H1 (cell line): ENCODE data around the gene RBM19.

Source experiments
- EP300 ChIP-seq, 2 experiments: IDR thresholded peaks; 1 replicate in 1 of 2; 2 replicates in 1 of 2; pipeline ENCODE4 v1.6.1; 2011 to 2012; ENCODE audit warnings: low read depth in 2 of 2, low read length in 2 of 2, mild to moderate bottlenecking in 2 of 2, borderline replicate concordance in 1 of 2, inconsistent platforms in 1 of 2, moderate library complexity in 1 of 2
- RFX5 ChIP-seq: IDR thresholded peaks from 2 replicates; pipeline ENCODE4 v1.6.1; 2011; ENCODE audit warnings: low read depth, low read length, improper control_type of control experiment, borderline replicate concordance
- TF ChIP-seq, protein P1 (sequence below): fragments of 300-600 bp; sonication (generic); IDR thresholded peaks from 2 replicates; pipeline ENCODE4 v1.7.1; 2012; ENCODE audit warnings: low read length, moderate library complexity, mild to moderate bottlenecking, inconsistent platforms; ENCODE audit not compliant: insufficient replicate concordance

DNA sequence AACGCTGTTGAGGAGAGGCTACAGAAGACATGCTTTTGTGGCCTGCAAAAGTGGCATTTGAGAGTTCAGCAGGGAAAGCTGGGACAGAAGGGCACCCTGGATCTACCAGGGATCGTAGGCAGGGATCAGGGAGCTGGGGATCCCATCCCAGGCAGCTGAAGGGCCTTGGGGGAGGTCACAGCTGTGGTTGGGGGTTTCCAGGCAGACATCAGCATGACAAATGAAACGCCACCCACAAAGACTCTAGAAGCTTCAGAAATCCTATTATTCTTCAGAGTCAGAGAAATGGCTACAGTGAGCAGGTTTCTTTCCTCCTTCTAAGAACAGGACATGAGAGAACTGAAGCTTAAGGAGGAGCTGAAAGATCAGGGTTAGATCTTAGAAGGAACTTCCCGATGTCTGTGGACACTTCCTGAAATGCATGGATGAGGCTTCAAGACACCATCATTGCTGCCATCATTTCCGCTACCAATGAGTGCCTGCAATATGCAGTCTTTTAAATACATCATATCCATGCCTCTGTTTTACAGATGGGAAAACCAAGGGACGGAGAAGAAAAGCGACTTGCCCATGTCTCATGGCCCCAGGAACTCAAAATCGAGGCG, 104.3 kb downstream of the RBM19 start:
- no peak for TF ChIP-seq RFX5
- peak in 1 of 2 experiments; percentile 55; a peak in 1 of 3 replicates for TF ChIP-seq EP300 (IDR thresholded peaks at IDR 0.05; ENCODE audit: borderline replicate concordance in 1 of 2, low read depth in 2 of 2, low read length in 2 of 2)
- TF ChIP-seq, protein P1, sequence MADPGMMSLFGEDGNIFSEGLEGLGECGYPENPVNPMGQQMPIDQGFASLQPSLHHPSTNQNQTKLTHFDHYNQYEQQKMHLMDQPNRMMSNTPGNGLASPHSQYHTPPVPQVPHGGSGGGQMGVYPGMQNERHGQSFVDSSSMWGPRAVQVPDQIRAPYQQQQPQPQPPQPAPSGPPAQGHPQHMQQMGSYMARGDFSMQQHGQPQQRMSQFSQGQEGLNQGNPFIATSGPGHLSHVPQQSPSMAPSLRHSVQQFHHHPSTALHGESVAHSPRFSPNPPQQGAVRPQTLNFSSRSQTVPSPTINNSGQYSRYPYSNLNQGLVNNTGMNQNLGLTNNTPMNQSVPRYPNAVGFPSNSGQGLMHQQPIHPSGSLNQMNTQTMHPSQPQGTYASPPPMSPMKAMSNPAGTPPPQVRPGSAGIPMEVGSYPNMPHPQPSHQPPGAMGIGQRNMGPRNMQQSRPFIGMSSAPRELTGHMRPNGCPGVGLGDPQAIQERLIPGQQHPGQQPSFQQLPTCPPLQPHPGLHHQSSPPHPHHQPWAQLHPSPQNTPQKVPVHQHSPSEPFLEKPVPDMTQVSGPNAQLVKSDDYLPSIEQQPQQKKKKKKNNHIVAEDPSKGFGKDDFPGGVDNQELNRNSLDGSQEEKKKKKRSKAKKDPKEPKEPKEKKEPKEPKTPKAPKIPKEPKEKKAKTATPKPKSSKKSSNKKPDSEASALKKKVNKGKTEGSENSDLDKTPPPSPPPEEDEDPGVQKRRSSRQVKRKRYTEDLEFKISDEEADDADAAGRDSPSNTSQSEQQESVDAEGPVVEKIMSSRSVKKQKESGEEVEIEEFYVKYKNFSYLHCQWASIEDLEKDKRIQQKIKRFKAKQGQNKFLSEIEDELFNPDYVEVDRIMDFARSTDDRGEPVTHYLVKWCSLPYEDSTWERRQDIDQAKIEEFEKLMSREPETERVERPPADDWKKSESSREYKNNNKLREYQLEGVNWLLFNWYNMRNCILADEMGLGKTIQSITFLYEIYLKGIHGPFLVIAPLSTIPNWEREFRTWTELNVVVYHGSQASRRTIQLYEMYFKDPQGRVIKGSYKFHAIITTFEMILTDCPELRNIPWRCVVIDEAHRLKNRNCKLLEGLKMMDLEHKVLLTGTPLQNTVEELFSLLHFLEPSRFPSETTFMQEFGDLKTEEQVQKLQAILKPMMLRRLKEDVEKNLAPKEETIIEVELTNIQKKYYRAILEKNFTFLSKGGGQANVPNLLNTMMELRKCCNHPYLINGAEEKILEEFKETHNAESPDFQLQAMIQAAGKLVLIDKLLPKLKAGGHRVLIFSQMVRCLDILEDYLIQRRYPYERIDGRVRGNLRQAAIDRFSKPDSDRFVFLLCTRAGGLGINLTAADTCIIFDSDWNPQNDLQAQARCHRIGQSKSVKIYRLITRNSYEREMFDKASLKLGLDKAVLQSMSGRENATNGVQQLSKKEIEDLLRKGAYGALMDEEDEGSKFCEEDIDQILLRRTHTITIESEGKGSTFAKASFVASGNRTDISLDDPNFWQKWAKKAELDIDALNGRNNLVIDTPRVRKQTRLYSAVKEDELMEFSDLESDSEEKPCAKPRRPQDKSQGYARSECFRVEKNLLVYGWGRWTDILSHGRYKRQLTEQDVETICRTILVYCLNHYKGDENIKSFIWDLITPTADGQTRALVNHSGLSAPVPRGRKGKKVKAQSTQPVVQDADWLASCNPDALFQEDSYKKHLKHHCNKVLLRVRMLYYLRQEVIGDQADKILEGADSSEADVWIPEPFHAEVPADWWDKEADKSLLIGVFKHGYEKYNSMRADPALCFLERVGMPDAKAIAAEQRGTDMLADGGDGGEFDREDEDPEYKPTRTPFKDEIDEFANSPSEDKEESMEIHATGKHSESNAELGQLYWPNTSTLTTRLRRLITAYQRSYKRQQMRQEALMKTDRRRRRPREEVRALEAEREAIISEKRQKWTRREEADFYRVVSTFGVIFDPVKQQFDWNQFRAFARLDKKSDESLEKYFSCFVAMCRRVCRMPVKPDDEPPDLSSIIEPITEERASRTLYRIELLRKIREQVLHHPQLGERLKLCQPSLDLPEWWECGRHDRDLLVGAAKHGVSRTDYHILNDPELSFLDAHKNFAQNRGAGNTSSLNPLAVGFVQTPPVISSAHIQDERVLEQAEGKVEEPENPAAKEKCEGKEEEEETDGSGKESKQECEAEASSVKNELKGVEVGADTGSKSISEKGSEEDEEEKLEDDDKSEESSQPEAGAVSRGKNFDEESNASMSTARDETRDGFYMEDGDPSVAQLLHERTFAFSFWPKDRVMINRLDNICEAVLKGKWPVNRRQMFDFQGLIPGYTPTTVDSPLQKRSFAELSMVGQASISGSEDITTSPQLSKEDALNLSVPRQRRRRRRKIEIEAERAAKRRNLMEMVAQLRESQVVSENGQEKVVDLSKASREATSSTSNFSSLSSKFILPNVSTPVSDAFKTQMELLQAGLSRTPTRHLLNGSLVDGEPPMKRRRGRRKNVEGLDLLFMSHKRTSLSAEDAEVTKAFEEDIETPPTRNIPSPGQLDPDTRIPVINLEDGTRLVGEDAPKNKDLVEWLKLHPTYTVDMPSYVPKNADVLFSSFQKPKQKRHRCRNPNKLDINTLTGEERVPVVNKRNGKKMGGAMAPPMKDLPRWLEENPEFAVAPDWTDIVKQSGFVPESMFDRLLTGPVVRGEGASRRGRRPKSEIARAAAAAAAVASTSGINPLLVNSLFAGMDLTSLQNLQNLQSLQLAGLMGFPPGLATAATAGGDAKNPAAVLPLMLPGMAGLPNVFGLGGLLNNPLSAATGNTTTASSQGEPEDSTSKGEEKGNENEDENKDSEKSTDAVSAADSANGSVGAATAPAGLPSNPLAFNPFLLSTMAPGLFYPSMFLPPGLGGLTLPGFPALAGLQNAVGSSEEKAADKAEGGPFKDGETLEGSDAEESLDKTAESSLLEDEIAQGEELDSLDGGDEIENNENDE = no peak
